Measurements from ENCODE around the gene STXBP5.

DNA sequence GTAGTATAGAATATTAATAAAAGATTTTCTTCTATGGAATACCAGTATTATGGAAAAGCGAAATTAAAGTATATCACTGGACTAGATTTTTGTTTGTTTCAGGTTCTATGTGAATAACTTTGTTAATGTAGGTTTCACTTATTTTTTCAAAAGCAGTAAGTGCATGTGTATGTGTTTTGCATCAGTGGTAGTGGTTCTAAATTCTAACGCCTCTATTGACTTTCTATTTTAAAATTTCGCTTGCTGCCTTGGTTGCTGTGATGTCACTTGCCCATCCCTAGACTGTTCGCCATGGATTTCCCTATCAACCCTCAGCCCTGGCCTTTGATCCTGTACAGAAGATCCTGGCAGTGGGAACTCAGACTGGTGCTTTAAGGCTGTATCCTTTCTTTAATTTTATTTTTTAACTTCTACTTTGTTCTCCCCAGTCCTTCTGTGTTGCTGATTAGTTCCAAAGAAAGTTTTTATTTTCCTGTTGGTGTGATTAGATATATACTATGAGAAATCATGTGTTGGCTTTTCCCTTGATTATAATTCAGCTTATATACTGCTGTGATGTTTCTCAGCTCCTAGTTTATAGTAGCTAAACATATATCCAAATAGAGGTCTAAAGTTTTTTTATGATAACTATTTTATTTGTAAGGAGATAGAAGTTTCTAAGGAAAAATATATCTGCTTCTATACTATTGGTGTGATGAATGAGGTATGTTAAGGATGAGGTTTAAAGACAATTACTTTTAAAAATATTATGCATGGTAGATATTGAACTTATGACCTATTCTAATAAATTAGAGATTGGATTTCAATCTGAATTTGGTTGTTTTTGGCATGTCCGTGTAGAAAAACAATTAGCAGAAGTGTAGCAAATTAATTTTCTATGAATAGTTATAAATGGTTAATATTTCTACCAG, 1.7 kb downstream of the STXBP5 start:
- no peak for TF ChIP-seq POLR2A (IDR thresholded peaks at IDR 0.05)
- TF ChIP-seq, protein P1, sequence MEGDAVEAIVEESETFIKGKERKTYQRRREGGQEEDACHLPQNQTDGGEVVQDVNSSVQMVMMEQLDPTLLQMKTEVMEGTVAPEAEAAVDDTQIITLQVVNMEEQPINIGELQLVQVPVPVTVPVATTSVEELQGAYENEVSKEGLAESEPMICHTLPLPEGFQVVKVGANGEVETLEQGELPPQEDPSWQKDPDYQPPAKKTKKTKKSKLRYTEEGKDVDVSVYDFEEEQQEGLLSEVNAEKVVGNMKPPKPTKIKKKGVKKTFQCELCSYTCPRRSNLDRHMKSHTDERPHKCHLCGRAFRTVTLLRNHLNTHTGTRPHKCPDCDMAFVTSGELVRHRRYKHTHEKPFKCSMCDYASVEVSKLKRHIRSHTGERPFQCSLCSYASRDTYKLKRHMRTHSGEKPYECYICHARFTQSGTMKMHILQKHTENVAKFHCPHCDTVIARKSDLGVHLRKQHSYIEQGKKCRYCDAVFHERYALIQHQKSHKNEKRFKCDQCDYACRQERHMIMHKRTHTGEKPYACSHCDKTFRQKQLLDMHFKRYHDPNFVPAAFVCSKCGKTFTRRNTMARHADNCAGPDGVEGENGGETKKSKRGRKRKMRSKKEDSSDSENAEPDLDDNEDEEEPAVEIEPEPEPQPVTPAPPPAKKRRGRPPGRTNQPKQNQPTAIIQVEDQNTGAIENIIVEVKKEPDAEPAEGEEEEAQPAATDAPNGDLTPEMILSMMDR (IDR thresholded peaks at IDR 0.05): no peak

All from body of pancreas (tissue), 4 donors.